ENCODE results near the gene FANK1. TPM values are rescaled to one million over a fixed set of nuclear protein-coding genes. Genes with fewer than 3 reads are reported as not detected.

The FANK1 gene
- total and polyA plus RNA-seq, 2 donors (not counting 1 experiment from before 2014, with no cell fraction given) = 0.13 TPM; not detected in 1

GRCh38 chr10:126037946-126038345 is 141.6 kb downstream of the FANK1 start:
- ChIA-PET CTCF (no interaction called here), POLR2A (interaction anchor here (1.4 kb wide), 1 partner anchor 41 kb away, joined by 6 read pairs; no protein-coding TSS in a partner anchor)
- Histone ChIP-seq H4K20me1 (ENCODE audit: control insufficient read depth, insufficient read depth, low read length, poor library complexity, severe bottlenecking) (no peaks in the 10 kb centered on the region), H3K4me2 (replicated peaks; ENCODE audit: low read depth, low read length, poor library complexity, severe bottlenecking) (no peak overlapping the region), H3K9ac (ENCODE audit: low read length) (no peak overlapping the region), H3K27ac (ENCODE audit: low read length in 2 of 2) (no peak overlapping the region), H3K4me3 (ENCODE audit: control extremely low read depth in 1 of 5, extremely low read depth in 1 of 5, insufficient read depth in 1 of 5, low read depth in 2 of 5, low read length in 4 of 5) (no peak overlapping the region), H3K27me3 (replicated peaks in 1 of 4; ENCODE audit: control extremely low read depth in 1 of 4, control insufficient read depth in 3 of 4, insufficient read depth in 4 of 4, low read length in 3 of 4) (no peaks in the 10 kb centered on the region), H3K4me1 (ENCODE audit: control insufficient read depth in 2 of 2, insufficient read depth in 2 of 2, low read length in 2 of 2) (peaks cover 41 to 45% of the 10 kb centered on the region in 2 donors), H2AFZ (ENCODE audit: insufficient read depth, low read depth, low read length, poor library complexity, severe bottlenecking) (no peak overlapping the region), H3K79me2 (ENCODE audit: control insufficient read depth, insufficient read depth, low read length) (no peaks in the 10 kb centered on the region), H3K9me3 (ENCODE audit: control extremely low read depth in 1 of 3, control insufficient read depth in 2 of 3, insufficient read depth in 1 of 3, low read length in 2 of 3) (peaks cover 0 to 11% (median 0%) of the 10 kb centered on the region in 3 donors), H3K36me3 (replicated peaks in 1 of 2; ENCODE audit: control extremely low read depth in 1 of 2, control insufficient read depth in 1 of 2, extremely low read depth in 1 of 2, insufficient read depth in 2 of 2, low read length in 1 of 2) (no peaks in the 10 kb centered on the region)
- intact Hi-C loops (cut with micrococcal nuclease) = no loop called here
- no peak for TF ChIP-seq CTCF (IDR thresholded peaks at IDR 0.05)
- no peak for TF ChIP-seq EZH2 (IDR thresholded peaks at IDR 0.05; ENCODE audit: borderline replicate concordance, insufficient read depth, low read depth, low read length, poor library complexity, severe bottlenecking)
- WGBS (ENCODE audit: insufficient coverage) = 79% methylated on average over 10 of the region's 10 CpGs
- peak; percentile 16 for DNase-seq
- Mint-ChIP-seq H3K4me3 (no peak overlapping the region), H3K4me1 (peaks cover 64% of the 10 kb centered on the region), H3K9me3 (ENCODE audit: insufficient read depth) (peaks cover 5% of the 10 kb centered on the region), H3K27me3 (no peaks in the 10 kb centered on the region), H3K27ac (peak overlapping the region; percentile 73)
- ATAC-seq (ENCODE audit: low read depth) = no peak

- no peaks in the 10 kb centered on the region for H3K36me3 ChIP-seq (replicated peaks in 1 of 2; ENCODE audit: control extremely low read depth in 1 of 2, control insufficient read depth in 1 of 2, extremely low read depth in 1 of 2, insufficient read depth in 2 of 2, low read length in 1 of 2)
- H3K4me1 ChIP-seq (ENCODE audit: control insufficient read depth in 2 of 2, insufficient read depth in 2 of 2, low read length in 2 of 2) = peaks cover 45 to 48% of the 10 kb centered on the region in 2 donors
- H2AFZ ChIP-seq (ENCODE audit: insufficient read depth, low read depth, low read length, poor library complexity, severe bottlenecking) = peak overlapping the region; percentile 47
- TF ChIP-seq CTCF (IDR thresholded peaks at IDR 0.05) (no peak), EZH2 (IDR thresholded peaks at IDR 0.05; ENCODE audit: borderline replicate concordance, insufficient read depth, low read depth, low read length, poor library complexity, severe bottlenecking) (no peak)
- no peaks in the 10 kb centered on the region for H3K27me3 ChIP-seq (replicated peaks in 1 of 4; ENCODE audit: control extremely low read depth in 1 of 4, control insufficient read depth in 3 of 4, insufficient read depth in 4 of 4, low read length in 3 of 4)
- peak overlapping the region; percentile 76 for H3K4me2 ChIP-seq (replicated peaks; ENCODE audit: low read depth, low read length, poor library complexity, severe bottlenecking)
- POLR2A ChIA-PET = interaction anchor here (1.0 kb wide), 1 partner anchor 14 kb away, joined by 3 read pairs; no protein-coding TSS in a partner anchor
- H3K9ac ChIP-seq (ENCODE audit: low read length) = peak overlapping the region; percentile 50
- Mint-ChIP-seq H3K27me3 (no peaks in the 10 kb centered on the region), H3K27ac (peak overlapping the region; percentile 99), H3K9me3 (ENCODE audit: insufficient read depth) (no peaks in the 10 kb centered on the region), H3K4me3 (peak overlapping the region; percentile 87), H3K4me1 (peaks cover 64% of the 10 kb centered on the region)
- CTCF ChIA-PET = interaction anchor here (0.6 kb wide), 1 partner anchor 1813 kb away, joined by 3 read pairs; no protein-coding TSS in a partner anchor
- no peak overlapping the region for H3K4me3 ChIP-seq (ENCODE audit: control extremely low read depth in 1 of 5, extremely low read depth in 1 of 5, insufficient read depth in 1 of 5, low read depth in 2 of 5, low read length in 4 of 5)
- peak overlapping the region; percentile 84 to 96 for H3K27ac ChIP-seq (ENCODE audit: low read length in 2 of 2)
- ATAC-seq (ENCODE audit: low read depth) (no peak), DNase-seq (no peak)
- no peaks in the 10 kb centered on the region for H4K20me1 ChIP-seq (ENCODE audit: control insufficient read depth, insufficient read depth, low read length, poor library complexity, severe bottlenecking)
- WGBS (ENCODE audit: insufficient coverage) = no CpG with 5 or more reads among the region's 4 CpGs
- intact Hi-C loops (cut with micrococcal nuclease) = loop anchor here (2.0 kb wide), 1 partner anchor 60 kb away; no protein-coding TSS in a partner anchor
- no peaks in the 10 kb centered on the region for H3K9me3 ChIP-seq (ENCODE audit: control extremely low read depth in 1 of 3, control insufficient read depth in 2 of 3, insufficient read depth in 1 of 3, low read length in 2 of 3)
- no peaks in the 10 kb centered on the region for H3K79me2 ChIP-seq (ENCODE audit: control insufficient read depth, insufficient read depth, low read length)
Measured at GRCh38 chr10:126041117-126041516, 144.8 kb downstream of the FANK1 start.
